GM06990 (cell line): ENCODE data around the gene MAEA.

Experiments
- DNase-seq: peaks from one replicate; pipeline ENCODE4 v3.0.0-alpha.2; 2011; ENCODE audit not compliant: insufficient read length; ENCODE audit errors: extremely low read depth
- H3K27me3 ChIP-seq: replicated peaks from 2 replicates; pipeline ENCODE4 v1.6.0; 2011; ENCODE audit warnings: low read length; ENCODE audit not compliant: control insufficient read depth, insufficient read depth
- H3K36me3 ChIP-seq: 2 replicates; pipeline ENCODE4 v1.5.1; 2011; ENCODE audit warnings: low read length; ENCODE audit not compliant: control insufficient read depth, insufficient read depth
- H3K4me3 ChIP-seq: replicated peaks from 2 replicates; pipeline ENCODE4 v1.5.1; 2011; ENCODE audit warnings: low read depth, mild to moderate bottlenecking, control low read depth, low read length
- CTCF ChIP-seq: IDR thresholded peaks from 2 replicates; pipeline ENCODE4 v1.5.1; 2011; ENCODE audit warnings: low read length, control low read depth, mild to moderate bottlenecking, inconsistent platforms; ENCODE audit not compliant: insufficient read depth, poor library complexity, severe bottlenecking

Gene MAEA

DNA sequence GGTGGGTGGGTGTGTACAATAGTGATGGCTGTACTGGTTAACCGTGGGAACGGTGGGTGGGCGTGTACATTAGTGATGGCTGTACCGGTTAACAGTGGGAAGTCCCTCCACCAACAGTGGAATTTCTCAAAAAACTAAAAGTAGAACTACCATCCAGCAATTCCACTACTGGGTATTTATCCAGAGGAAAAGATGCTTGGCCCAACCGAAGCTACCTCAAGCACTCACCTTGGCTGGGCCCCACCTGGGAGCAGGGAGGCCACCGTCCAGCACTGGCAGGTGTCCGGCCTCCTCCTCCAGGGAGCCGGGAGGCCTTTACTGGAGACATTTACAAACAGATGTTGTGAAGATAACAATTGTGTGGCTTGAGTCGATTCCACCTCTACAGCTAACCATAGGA, 6.0 kb upstream of the MAEA start:
- no peaks in the 10 kb centered on the region for H3K36me3 ChIP-seq
- no peak for DNase-seq
- H3K4me3 ChIP-seq, result no peak overlapping the region
- H3K27me3 ChIP-seq, result no peaks in the 10 kb centered on the region
- no peak for TF ChIP-seq CTCF

GRCh38 chr4:1285151-1285789, 4.4 kb upstream of the MAEA start:
- no peaks in the 10 kb centered on the region for H3K36me3 ChIP-seq
- no peaks in the 10 kb centered on the region for H3K27me3 ChIP-seq
- no peak for DNase-seq
- no peak overlapping the region for H3K4me3 ChIP-seq
- no peak for TF ChIP-seq CTCF

- Histone ChIP-seq H3K36me3 (no peaks in the 10 kb centered on the region), H3K4me3 (no peak overlapping the region), H3K27me3 (no peaks in the 10 kb centered on the region)
- TF ChIP-seq CTCF, result peak; percentile 34
- DNase-seq, result no peak
Measured at GRCh38 chr4:1285790-1286553, 3.7 kb upstream of the MAEA start.

GRCh38 chr4:1288786-1289185, 905 bp upstream of the MAEA start:
- no peak for TF ChIP-seq CTCF
- DNase-seq, result no peak
- H3K27me3 ChIP-seq, result no peaks in the 10 kb centered on the region
- peak overlapping the region; percentile 84 for H3K4me3 ChIP-seq
- H3K36me3 ChIP-seq, result peaks cover 4% of the 10 kb centered on the region

GRCh38 chr4:1290165-1290977, 680 bp downstream of the MAEA start:
- Histone ChIP-seq H3K27me3 (no peaks in the 10 kb centered on the region), H3K36me3 (peaks cover 4% of the 10 kb centered on the region), H3K4me3 (peak overlapping the region; percentile 95)
- TF ChIP-seq CTCF, result no peak
- DNase-seq, result no peak
